Effector CD4-positive, alpha-beta T cell (primary cell): Measurements from ENCODE around the gene HDAC4.
"Not testable (repeated sequence)": the region's sequence is repeated elsewhere in the genome, so short reads cannot be mapped to it uniquely, and the experiment has no call there.

Experiments used
- DNase-seq: peaks from one replicate; pipeline ENCODE4 v3.0.0-alpha.2; 2020

The HDAC4 gene

DNA sequence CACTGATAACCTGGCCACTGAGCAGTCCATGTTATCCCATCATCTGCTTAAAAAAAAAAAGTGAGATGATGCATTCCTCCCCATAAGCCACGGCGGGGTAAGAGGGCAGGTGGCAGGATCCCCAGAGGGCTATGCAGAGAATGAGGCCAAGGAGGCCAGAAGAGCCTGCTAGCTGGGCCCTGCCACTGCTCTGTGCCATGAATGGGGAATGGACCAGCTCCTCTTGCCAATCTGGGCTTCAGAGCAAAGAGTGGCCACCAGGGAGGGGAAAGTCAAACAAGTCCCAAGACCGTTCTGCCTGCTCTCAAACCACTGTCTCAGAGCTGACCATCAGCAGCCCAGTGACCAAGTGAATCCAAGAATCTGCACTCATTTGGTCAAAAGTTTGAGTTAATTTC, 350.6 kb downstream of the HDAC4 start:
- DNase-seq = no peak

GRCh38 chr2:239049421-239050251, 351.2 kb downstream of the HDAC4 start:
- DNase-seq = no peak

DNA sequence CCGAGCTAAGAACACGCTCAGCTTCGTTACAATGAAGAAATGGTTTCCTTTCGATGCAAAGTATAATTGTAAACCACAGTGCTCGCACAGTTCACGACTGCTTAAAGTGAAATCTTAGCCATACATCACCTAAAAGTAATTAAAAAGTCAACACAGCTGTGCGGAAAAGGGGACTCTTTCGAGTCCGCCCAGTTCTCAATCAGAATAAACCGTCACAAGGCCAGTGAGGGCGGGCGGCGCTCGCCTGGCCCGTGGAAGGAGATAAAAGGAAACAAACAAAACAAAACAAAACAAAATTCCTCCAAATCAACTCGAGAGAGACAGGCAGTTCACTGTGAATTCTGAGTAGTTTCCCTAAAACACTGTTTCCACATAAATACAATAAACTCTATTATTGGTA, 352.1 kb downstream of the HDAC4 start:
- DNase-seq = no peak

- no peak for DNase-seq
These were observed 353.0 kb downstream of the HDAC4 start for GRCh38 chr2:239047861-239048260.

- DNase-seq = no peak
These were observed 353.4 kb downstream of the HDAC4 start for GRCh38 chr2:239047420-239047819.

GRCh38 chr2:239046822-239047221, 354.0 kb downstream of the HDAC4 start:
- no peak for DNase-seq

- no peak for DNase-seq
These were observed 356.5 kb downstream of the HDAC4 start for GRCh38 chr2:239044336-239044735.

GRCh38 chr2:239043326-239043725, 357.5 kb downstream of the HDAC4 start:
- DNase-seq = no peak

DNA sequence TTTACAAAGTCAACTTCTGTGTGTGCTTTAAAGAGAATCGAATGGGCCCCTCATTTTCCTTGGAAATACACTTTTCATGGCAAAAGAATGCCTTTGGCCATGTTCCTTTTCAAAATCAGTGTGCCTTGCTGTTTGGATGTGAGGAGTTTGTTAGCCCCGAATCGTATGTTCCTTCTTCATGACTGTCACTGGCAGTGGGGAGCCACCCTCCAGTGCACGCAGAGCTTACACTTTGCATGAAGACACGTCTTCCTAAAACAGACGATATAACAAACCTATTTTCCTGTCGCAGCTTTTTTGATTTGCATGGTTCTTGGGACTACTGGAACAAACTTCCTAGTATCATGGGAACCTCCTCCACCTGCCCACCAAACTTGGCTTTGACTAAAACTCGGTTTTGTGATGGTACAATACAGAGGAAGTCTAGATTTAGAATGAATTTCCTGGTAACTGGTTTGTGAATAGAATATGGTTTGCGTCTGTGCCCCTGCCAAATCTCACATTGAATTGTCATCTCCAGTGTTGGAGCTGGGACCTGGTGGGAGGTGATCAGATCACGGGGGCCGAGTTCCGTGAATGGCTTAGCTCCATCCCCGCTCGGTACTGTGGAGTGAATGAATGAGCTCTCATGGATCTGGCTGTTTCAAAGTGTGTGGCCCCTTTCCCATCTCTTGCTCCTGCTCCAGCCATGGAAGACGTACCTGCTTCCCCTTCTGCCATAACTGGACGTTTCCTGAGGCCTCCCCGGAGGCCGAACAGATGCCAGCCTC, 358.1 kb downstream of the HDAC4 start:
- no peak for DNase-seq

- no peak for DNase-seq
These were observed 358.8 kb downstream of the HDAC4 start for GRCh38 chr2:239042046-239042445.

GRCh38 chr2:239041062-239041461, 359.8 kb downstream of the HDAC4 start:
- DNase-seq = no peak

GRCh38 chr2:239040152-239040761, 360.6 kb downstream of the HDAC4 start:
- no peak for DNase-seq

DNA sequence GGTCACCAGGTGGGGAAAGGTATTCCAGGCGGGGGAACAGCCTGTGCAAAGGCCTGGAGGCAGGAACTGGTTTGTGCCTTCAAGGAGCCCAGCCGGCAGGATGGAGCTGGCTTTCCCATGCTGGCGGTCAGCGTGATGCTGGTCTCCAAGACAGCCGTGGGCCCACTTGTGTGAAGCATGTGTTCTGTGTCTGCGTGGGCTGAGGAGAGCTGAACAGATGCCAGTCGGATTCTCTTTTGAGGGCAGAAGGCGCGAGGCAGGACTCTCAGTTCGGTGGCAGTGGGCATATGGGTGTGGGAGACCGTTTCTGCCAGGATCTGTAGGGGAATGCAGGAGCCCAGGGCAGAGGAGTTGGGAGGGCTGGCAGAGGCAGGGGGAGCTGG, 361.4 kb downstream of the HDAC4 start:
- no peak for DNase-seq

GRCh38 chr2:239038773-239039478, 361.9 kb downstream of the HDAC4 start:
- no peak for DNase-seq

DNA sequence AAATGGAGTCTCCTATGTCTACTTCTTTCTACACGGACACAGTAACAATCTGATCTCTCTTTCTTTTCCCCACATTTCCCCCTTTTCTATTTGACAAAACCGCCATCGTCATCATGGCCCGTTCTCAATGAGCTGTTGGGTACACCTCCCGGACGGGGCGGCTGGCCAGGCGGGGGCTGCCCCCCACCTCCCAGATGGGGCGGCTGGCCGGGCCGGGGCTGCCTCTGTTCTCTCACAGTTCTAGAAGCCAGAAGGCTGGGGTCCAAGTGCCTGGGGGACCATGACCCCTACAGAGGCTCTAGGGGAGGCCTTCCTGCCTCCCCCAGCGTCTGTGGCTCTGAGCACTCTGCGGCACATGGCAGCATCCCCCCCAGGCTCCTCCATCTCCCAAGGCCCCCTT, 362.5 kb downstream of the HDAC4 start:
- DNase-seq = not testable (repeated sequence)

DNA sequence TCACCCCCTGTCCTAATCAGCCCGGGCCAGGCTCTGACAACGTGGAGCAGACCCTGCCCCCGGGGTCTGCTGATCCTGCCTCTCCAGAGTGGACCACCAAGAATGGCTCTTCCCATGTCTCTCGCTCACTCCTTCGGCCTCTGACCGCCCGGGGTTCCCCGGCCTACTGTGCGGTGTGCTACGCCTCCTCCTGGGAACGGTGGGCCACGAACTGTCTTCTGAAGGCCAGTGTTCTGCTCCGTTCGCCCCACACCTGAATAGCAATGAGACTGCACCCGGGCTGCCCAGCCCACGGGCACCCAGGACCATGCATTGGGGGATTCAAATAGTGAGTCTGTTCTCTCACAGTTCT, 363.3 kb downstream of the HDAC4 start:
- no peak for DNase-seq

DNA sequence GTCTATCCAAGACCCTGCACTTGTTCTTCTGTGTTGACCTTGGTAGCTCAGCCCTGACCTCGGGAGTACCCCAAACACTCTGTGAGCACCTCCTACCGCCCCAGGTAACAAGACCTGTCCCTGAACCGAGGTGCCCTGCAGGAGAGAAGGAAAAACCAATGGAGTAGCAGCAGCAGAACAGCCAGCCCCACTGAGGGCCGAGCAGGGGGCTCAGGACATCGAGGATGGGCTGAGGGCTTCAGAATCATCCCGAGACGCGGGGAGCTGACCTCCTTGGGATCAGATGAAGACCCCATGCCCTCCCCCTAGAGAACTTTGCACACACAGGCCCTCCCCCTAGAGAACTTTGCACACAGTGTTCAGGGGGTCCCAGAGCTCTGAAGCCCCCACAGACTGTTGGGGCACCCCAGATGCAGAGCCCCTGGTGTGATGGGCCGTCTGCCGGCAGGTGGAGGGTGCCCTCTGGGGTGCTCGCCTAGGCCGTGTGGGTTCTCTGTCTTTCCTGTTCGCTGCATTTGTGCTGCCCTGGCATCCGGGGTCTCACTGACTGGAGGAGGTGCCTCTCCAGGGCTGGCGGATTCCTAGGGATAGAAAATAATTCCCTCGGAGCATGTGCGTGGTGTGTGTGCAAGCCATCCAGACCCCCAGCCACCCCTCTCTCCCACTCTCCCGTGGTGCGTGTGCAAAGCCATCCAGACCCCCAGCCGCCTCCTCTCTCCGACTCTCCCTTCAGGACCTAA, 363.8 kb downstream of the HDAC4 start:
- DNase-seq = no peak

DNA sequence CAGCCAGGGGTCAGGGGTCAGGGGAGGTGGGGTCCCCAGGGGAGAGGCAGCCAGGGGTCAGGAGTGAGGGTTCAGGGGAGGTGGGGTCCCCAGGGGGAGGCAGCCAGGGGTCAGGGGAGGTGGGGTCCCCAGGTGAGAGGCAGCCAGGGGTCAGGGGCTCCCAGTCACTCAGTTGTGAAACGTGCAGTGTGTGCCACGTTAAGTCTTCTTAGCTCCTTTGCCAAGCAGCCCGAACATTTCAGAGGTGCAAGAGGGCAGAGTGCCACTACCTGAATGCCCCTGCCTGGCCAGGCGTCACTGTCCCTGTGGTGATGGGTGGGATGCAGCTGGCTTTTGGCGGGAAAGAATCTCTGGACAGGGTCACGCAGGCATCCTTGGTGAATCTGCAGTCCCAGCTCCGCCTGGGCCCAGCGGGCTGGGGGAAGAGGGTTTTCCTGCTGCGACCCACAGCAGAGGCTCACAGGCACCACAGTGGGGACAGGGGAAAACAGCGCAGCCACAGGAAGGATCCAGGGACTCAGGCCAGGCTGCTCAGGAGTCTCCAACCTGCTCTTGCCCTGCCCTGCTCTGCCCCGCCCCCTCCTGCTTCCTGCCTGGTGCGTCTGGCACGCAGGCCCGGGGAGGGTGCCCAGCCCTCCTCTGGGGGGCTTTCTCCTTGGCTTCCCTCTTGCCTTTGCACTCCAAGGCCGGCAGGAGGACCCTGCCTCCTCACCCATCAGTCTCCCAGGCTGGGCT, 364.7 kb downstream of the HDAC4 start:
- DNase-seq = no peak

DNA sequence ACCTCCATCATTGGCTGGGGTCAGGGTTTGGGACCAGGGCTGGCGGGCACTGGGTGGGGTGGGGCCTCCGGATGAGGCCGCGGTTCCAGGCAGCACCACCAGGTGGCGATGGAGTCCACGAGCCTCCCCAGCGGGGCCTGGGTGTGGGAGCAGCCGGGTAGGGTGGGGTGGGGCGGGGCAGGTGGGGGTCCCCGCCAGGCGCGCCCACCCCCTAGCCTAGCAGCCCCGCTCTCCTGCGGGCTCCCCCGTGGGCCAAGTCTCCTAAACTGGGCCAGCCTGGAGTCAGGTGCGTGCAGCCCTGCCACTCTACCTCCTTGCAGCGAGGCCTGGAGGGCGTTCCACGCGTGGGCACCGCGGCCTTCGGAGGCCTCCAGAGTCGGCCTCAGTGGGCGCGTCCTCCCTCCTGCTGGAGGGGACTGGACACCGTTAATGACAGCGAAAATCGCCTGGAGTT, 365.4 kb downstream of the HDAC4 start:
- DNase-seq = peak; percentile 56

DNA sequence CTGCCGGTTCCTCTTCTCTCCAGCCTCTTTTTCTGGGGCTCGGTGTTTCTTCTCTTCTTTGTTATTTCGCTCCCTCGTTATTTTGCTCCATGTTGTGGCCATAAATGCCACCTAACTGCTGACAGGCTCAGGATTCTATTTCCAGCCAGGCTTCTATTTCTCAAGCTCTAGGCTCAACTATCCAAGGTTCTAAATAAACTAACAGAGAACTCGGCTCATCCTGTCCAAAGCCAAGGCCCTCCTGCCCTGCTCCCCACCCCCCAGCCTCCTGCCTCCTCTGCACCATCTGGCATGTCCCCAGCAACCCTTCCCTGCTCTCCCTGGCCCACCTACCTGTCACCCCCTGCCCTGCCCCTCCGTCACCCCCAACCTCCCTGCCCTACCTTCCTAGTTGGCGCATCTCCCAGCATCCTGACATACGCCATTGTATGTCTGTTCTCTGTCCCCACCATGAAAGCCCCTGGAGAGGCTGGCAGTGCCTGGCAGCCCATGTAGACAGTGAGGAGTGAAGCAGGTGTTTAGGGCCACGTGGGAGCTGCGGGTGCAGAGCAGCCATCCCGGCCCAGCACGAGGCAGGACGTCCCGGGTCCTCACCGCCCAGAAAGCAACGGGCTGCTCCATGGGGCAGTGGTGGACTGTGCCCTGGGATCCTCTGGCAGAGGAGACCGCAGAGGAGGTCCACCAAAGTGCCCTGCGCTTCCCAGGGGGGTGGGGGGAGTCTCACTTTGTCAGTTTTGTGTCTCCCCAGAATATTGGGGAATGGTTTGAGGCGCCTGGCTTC, 366.1 kb downstream of the HDAC4 start:
- DNase-seq = no peak
